Activated CD8-positive, alpha-beta T cell treated with anti-CD3 and anti-CD28 coated beads for 36 hours (primary cell): ENCODE results near the gene OR10J4. TPM values are rescaled to one million over a fixed set of nuclear protein-coding genes. Genes with fewer than 3 reads are reported as not detected.

ENCODE experiments used
- ATAC-seq: fragments of 200-7000 bp; cut with Tn5 transposase; one replicate; pipeline ENCODE4 v1.10.0; 2021; ENCODE audit warnings: mild to moderate bottlenecking, moderate library complexity
- CTCF ChIA-PET: fragments of 350-600 bp; sonication (Branson Sonifier 250); formaldehyde crosslinking; loops from one replicate; lab custom pipeline; 2021; ENCODE audit warnings: antibody characterized with exemption; lab: Charles Lee
- POLR2A ChIA-PET: fragments of 350-600 bp; sonication (Branson Sonifier 250); formaldehyde crosslinking; loops from one replicate; lab custom pipeline; 2021; ENCODE audit warnings: antibody characterized with exemption; lab: Charles Lee
- DNase-seq: peaks from one replicate; pipeline ENCODE4 v3.0.0-alpha.2; 2020
- H3K27ac Mint-ChIP-seq: one replicate; pipeline ENCODE4 v1.8.0; 2021; ENCODE audit warnings: mild to moderate bottlenecking, mixed read lengths
- H3K27me3 Mint-ChIP-seq: one replicate; pipeline ENCODE4 v1.8.0; 2021; ENCODE audit warnings: mixed read lengths
- H3K36me3 Mint-ChIP-seq: one replicate; pipeline ENCODE4 v1.8.0; 2021; ENCODE audit warnings: low read depth, mixed read lengths
- H3K4me1 Mint-ChIP-seq: one replicate; pipeline ENCODE4 v1.8.0; 2021; ENCODE audit warnings: low read depth, mixed read lengths
- H3K4me3 Mint-ChIP-seq: one replicate; pipeline ENCODE4 v1.8.0; 2021; ENCODE audit warnings: mild to moderate bottlenecking, moderate library complexity, mixed read lengths
- H3K9me3 Mint-ChIP-seq: one replicate; pipeline ENCODE4 v1.8.0; 2021; ENCODE audit warnings: mixed read lengths
- intact Hi-C: fragments of 100-400 bp; cut with micrococcal nuclease; formaldehyde crosslinking; loops from one replicate; pipeline ENCODE4 v1.10.0; 2022
- total RNA-seq, 2 experiments: library from RNA; stranded (reverse); gene quantifications; one replicate each; pipeline ENCODE4 v1.2.3, GENCODE V29; 2021
- TF ChIP-seq, protein P1 (sequence below): fragments of 200-600 bp; IDR thresholded peaks from one replicate; pipeline ENCODE4 v1.8.0; 2022; ENCODE audit warnings: antibody characterized with exemption, mild to moderate bottlenecking

OR10J4 gene
- total RNA-seq, 2 experiments from 2014 or later = not detected

DNA sequence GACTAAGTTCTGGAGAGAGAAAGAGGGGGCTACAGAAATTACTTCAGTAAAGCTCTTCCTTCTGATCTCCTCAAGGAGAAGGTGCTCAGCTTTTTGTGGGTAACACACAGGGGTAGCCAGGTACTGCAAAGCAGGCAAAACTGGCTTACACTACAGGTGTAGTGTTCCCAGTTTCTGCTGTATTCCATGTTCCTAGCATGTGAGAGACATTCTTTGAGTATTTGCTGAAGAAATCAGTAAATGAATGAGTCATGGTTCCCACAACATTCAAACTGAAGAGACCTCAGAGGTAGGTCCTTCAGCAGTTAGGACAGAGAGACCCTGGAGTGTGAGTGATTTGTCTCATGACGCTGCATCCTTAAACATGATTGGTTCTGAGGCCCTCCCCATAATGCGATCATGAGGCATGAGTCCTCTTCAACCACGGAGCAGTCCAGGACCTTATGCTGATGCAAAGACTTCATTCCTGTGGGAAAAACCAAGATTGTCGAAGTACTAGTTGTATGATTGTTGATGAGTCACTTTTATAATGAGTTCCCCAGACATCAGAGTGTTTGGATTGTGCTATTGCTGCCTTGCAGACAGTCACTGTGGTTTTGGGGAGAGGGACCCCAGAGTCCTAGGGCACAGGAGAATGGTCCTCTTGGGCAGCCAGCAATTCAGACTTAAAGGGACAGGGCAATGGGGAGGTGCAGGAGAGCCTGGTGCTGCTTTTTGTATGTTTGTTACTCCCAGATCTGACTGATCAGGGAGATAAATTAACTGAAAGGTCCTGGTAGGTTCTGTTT lies 2.7 kb upstream of the OR10J4 start:
- CTCF ChIA-PET = no interaction called here
- H3K36me3 Mint-ChIP-seq = no peaks in the 10 kb centered on the region
- intact Hi-C loops = no loop called here
- no peaks in the 10 kb centered on the region for H3K4me1 Mint-ChIP-seq
- no peak for DNase-seq
- H3K27ac Mint-ChIP-seq = no peak overlapping the region
- H3K4me3 Mint-ChIP-seq = no peak overlapping the region
- ATAC-seq = no peak
- POLR2A ChIA-PET = no interaction called here
- peaks cover 2% of the 10 kb centered on the region for H3K27me3 Mint-ChIP-seq
- TF ChIP-seq, protein P1, sequence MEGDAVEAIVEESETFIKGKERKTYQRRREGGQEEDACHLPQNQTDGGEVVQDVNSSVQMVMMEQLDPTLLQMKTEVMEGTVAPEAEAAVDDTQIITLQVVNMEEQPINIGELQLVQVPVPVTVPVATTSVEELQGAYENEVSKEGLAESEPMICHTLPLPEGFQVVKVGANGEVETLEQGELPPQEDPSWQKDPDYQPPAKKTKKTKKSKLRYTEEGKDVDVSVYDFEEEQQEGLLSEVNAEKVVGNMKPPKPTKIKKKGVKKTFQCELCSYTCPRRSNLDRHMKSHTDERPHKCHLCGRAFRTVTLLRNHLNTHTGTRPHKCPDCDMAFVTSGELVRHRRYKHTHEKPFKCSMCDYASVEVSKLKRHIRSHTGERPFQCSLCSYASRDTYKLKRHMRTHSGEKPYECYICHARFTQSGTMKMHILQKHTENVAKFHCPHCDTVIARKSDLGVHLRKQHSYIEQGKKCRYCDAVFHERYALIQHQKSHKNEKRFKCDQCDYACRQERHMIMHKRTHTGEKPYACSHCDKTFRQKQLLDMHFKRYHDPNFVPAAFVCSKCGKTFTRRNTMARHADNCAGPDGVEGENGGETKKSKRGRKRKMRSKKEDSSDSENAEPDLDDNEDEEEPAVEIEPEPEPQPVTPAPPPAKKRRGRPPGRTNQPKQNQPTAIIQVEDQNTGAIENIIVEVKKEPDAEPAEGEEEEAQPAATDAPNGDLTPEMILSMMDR = no peak
- no peaks in the 10 kb centered on the region for H3K9me3 Mint-ChIP-seq

DNA sequence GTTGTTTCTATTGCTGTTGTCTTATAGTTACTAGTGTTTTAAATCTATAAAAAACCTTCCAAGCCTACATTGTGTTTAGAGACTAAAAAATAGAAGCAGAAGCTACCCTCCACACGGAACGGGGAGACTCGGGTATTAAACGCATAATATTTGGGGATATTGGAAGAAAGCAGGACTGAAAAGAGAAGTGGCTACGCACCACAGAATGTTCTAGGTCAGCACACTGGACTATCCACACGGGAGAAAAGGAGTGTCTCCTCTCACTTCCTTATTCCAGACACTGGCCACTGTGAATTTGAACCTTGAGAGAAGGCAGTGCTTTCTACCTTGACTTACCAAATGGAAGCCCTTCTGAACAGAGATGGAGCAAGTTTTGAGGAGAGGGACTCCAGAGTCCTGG lies 1.0 kb upstream of the OR10J4 start:
- TF ChIP-seq, protein P1 = no peak
- CTCF ChIA-PET = no interaction called here
- Mint-ChIP-seq H3K27ac (no peak overlapping the region), H3K4me3 (no peak overlapping the region), H3K9me3 (no peaks in the 10 kb centered on the region), H3K36me3 (no peaks in the 10 kb centered on the region), H3K4me1 (no peaks in the 10 kb centered on the region), H3K27me3 (peaks cover 3% of the 10 kb centered on the region)
- DNase-seq (no peak), ATAC-seq (no peak)
- intact Hi-C loops = no loop called here
- POLR2A ChIA-PET = no interaction called here

DNA sequence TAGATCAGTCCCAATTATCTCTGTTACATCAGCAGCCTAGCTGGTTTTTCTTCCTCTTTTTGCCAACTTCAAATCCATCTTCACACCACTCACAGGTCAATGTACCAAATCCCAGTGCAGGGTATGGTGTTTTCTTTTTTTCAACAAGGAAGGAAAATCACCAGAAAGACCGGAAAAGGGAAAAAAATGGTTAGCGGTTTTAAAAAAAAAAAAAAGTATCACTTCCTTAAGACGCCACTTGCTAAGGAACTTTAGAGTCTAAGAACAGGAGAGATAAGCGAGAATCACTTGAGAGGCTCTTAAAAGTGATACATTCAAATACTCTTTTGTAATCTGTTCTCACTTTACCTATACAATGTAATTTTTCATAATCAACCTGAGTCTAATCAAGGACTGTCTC lies 4.5 kb downstream of the OR10J4 start:
- Mint-ChIP-seq H3K36me3 (no peaks in the 10 kb centered on the region), H3K9me3 (no peaks in the 10 kb centered on the region), H3K27me3 (peaks cover 15% of the 10 kb centered on the region), H3K27ac (no peak overlapping the region), H3K4me1 (no peaks in the 10 kb centered on the region), H3K4me3 (no peak overlapping the region)
- DNase-seq = no peak
- ATAC-seq = no peak
- POLR2A ChIA-PET = no interaction called here
- CTCF ChIA-PET = no interaction called here
- TF ChIP-seq, protein P1 = no peak
- intact Hi-C loops = no loop called here

DNA sequence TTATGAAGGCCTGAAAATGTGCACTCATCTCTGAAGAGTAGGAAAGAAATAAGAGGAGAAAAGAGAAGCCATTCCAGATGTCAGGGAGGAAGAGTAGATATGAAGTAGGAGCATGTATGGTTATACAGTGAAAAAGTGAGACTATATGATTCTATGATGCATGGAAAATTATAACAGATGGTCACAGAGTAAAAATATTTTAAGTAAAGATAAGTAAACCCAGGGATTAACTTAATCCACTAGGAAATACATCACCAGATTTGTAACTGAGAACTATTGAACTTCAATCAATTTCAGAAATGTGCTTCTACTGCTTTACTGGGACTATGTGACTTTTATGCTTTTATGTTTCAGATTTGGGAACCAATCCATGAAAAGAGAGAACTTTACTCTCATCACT lies 7.4 kb downstream of the OR10J4 start, which contains the start of gene OR10J1:
Gene OR10J1 (plus strand): TSS at position 301 of the 400 bp plus-strand sequence. CDS start 70 bp downstream, at position 371.
- TF ChIP-seq, protein P1 = no peak
- H3K27me3 Mint-ChIP-seq = peaks cover 25% of the 10 kb centered on the region
- ATAC-seq (no peak), DNase-seq (no peak)
- H3K4me3 Mint-ChIP-seq = no peak within 1 kb of the TSS
- POLR2A ChIA-PET = no interaction called here
- CTCF ChIA-PET = no interaction called here
- no peaks in the 10 kb centered on the region for H3K4me1 Mint-ChIP-seq
- H3K9me3 Mint-ChIP-seq = no peaks in the 10 kb centered on the region
- no peak within 1 kb of the TSS for H3K27ac Mint-ChIP-seq
- intact Hi-C loops = no loop called here
- H3K36me3 Mint-ChIP-seq = no peaks in the 10 kb centered on the region

DNA sequence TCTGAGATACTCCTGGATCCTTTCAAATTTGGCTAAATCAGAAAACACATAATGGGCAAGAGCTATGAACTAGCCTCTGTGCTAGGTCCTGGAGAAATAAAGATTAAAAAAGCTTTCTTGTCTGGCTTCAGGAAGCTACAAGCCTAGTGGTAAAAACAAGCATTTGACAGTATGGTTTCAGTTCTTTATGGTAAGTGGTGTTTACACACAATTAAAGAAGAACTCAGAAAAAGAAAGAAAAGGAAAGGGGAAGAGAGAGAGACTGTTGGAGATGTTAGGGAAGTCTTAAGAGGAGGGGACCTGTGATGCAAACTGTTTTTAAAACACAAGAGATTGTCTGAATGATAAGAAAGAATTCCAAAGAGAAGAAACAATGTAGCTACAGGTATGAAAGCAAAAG lies 9.4 kb downstream of the OR10J4 start:
- H3K4me1 Mint-ChIP-seq = no peaks in the 10 kb centered on the region

More for the DNA sequence above, 9.4 kb downstream of the OR10J4 start:
- intact Hi-C loops = no loop called here
- ATAC-seq = no peak
- Mint-ChIP-seq H3K27ac (no peak overlapping the region), H3K9me3 (no peaks in the 10 kb centered on the region), H3K27me3 (peaks cover 24% of the 10 kb centered on the region), H3K36me3 (no peaks in the 10 kb centered on the region), H3K4me3 (no peak overlapping the region)
- ChIA-PET CTCF (interaction anchor here (1.4 kb wide), 1 partner anchor 227 kb away, joined by 3 read pairs; no protein-coding TSS in a partner anchor), POLR2A (no interaction called here)
- DNase-seq = no peak
- TF ChIP-seq, protein P1 = no peak
